ENCODE measurements around the gene HSPBAP1. TPM values are rescaled to one million over a fixed set of nuclear protein-coding genes. Genes with fewer than 3 reads are reported as not detected.
"Not testable (repeated sequence)": the region's sequence is repeated elsewhere in the genome, so short reads cannot be mapped to it uniquely, and the experiment has no call there.

The HSPBAP1 gene
- total and polyA plus RNA-seq, 10 donors, result 16.9 to 42.9 (median 23.8) TPM

DNA sequence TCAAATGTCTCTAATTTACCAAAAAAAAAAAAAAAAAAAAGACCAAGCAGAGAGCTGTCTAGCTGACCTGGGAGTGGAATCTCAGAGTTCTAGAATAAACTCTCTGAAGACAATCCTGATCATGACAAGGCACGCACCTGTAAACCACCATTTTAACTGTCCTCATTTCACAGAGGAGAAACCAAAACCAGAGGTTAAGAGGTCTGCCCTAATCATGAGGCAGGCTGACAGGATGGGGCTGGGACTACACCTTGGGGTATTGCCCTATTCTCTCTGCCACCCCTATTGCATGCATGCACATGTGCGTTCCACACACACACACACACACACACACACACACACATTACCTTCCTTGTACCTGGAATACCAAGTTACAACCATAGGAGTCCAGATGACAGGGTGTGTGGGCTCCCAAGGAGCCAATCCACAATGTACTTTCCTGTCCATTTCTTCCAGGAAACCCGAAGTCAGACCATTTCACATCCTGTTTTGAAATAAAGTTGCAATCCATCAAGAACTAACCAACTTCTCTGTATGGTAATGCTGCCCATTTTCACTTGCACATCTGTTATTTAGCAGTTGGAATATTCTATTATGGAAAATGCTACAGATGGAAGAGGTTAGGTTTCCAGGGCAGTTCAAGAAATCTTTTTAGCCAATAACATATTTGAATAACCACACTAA lies 34.6 kb downstream of the HSPBAP1 start:
- TF ChIP-seq POLR2AphosphoS5 (IDR thresholded peaks at IDR 0.05) (no peak), POLR2A (IDR thresholded peaks at IDR 0.05) (no peak)
- TF ChIP-seq, protein P1, sequence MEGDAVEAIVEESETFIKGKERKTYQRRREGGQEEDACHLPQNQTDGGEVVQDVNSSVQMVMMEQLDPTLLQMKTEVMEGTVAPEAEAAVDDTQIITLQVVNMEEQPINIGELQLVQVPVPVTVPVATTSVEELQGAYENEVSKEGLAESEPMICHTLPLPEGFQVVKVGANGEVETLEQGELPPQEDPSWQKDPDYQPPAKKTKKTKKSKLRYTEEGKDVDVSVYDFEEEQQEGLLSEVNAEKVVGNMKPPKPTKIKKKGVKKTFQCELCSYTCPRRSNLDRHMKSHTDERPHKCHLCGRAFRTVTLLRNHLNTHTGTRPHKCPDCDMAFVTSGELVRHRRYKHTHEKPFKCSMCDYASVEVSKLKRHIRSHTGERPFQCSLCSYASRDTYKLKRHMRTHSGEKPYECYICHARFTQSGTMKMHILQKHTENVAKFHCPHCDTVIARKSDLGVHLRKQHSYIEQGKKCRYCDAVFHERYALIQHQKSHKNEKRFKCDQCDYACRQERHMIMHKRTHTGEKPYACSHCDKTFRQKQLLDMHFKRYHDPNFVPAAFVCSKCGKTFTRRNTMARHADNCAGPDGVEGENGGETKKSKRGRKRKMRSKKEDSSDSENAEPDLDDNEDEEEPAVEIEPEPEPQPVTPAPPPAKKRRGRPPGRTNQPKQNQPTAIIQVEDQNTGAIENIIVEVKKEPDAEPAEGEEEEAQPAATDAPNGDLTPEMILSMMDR (IDR thresholded peaks at IDR 0.05 in 8 of 11, conservative IDR thresholded peaks at IDR 0.05 in 3 of 11), result no peak
- H3K9me3 ChIP-seq, result no peaks in the 10 kb centered on the region
- peak overlapping the region in 7 of 8 donors; percentile 30 to 81 (median 59) for H3K27ac ChIP-seq

DNA sequence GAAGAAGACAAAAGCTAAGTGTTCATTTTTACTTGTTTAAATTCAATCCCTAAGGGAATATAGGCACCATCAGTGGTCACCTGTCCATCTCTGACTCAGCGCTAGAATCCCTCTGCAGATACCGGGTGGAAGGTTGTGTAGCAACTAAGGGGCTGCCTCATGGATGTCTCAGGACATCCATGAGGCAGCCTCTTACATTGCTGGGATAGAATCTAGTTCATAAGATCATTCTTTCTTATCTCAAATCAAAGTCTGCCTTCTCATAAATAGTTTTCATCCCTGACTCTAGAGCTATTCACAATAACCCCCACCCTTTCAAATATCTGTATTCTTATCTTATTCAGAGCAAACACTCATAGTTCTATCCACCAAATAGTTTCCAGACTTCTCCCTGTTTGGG lies 38.1 kb downstream of the HSPBAP1 start:
- intact Hi-C loops (cut with DNase I; ENCODE audit: low total_unique reads), result no loop called here
- Histone ChIP-seq H3K27ac (no peak overlapping the region), H3K9me3 (no peaks in the 10 kb centered on the region), H3K27me3 (replicated peaks in 1 of 7) (no peaks in the 10 kb centered on the region), H3K36me3 (peaks cover 2 to 94% (median 22%) of the 10 kb centered on the region in 6 donors), H3K4me3 (no peak overlapping the region), H3K4me1 (peaks cover 0 to 44% (median 4%) of the 10 kb centered on the region in 6 donors)
- DNase-seq, result no peak
- TF ChIP-seq, protein P1 (IDR thresholded peaks at IDR 0.05 in 8 of 11, conservative IDR thresholded peaks at IDR 0.05 in 3 of 11), result no peak
- TF ChIP-seq POLR2AphosphoS5 (IDR thresholded peaks at IDR 0.05) (no peak), POLR2A (IDR thresholded peaks at IDR 0.05) (no peak)
- WGBS, 5 donors, result 90 to 98% (median 93%) methylated on average over 2 of the region's 2 CpGs

More for the DNA sequence above, 34.6 kb downstream of the HSPBAP1 start:
- intact Hi-C loops (cut with DNase I; ENCODE audit: low total_unique reads), result no loop called here
- 39 to 73% (median 55%) methylated on average over 3 of the region's 3 CpGs for WGBS, 5 donors
- Histone ChIP-seq H3K27me3 (replicated peaks in 1 of 7) (no peaks in the 10 kb centered on the region), H3K4me3 (peak overlapping the region in 1 of 8 donors; percentile 30), H3K36me3 (peaks cover 2 to 73% (median 11%) of the 10 kb centered on the region in 6 donors), H3K4me1 (peaks cover 0 to 68% (median 13%) of the 10 kb centered on the region in 6 donors)
- DNase-seq, result no peak

DNA sequence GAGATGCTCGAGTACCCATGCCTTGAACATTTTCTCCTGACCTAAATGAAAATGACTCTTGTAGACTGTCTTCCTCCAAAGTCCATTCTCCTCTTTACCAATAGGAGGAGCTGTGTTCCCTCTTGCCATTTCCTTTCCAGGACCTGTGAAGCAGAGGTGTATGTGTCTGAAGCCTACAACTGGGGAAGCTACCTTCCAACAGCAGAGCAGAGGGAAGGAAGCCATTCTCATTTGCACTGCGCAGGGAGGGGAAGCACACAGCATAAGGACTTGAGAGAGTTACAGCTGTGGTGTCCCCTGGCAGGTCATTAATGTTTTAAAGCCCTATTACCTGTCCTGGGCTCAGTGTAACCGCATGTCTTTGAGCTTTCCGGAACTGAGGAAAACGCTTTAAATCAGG lies 38.7 kb downstream of the HSPBAP1 start:
- WGBS, 5 donors, result 75 to 91% (median 77%) methylated on average over 5 of the region's 5 CpGs
- Histone ChIP-seq H3K36me3 (peaks cover 2 to 96% (median 22%) of the 10 kb centered on the region in 6 donors), H3K4me1 (peaks cover 0 to 38% (median 3%) of the 10 kb centered on the region in 6 donors), H3K27ac (peak overlapping the region in 1 of 8 donors; percentile 37), H3K27me3 (replicated peaks in 1 of 7) (no peaks in the 10 kb centered on the region), H3K9me3 (no peaks in the 10 kb centered on the region), H3K4me3 (no peak overlapping the region)
- intact Hi-C loops (cut with DNase I; ENCODE audit: low total_unique reads), result no loop called here
- DNase-seq, result no peak
- TF ChIP-seq, protein P1 (IDR thresholded peaks at IDR 0.05 in 8 of 11, conservative IDR thresholded peaks at IDR 0.05 in 3 of 11), result peak; percentile 31 to 83 (median 66)
- TF ChIP-seq POLR2AphosphoS5 (IDR thresholded peaks at IDR 0.05) (peak in 1 of 3 donors; percentile 60), POLR2A (IDR thresholded peaks at IDR 0.05) (no peak)

DNA sequence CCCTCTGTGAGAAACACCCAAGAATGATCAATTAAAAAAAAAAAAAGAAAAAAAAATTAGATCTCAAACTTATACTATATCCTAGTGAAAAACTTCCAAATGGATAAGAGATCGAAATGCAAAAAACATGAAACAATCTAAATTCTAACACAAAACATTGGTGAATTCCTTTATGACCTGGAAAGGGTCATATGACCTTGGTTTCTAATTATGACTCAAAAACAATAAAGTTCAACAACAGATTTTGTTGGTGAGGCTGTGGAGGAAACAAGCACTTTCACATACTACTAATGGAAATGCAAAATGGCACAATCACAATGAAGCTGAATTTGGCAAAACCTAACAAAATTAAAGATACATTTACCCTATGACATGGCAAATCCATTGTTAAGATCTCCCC lies 45.3 kb downstream of the HSPBAP1 start:
- peaks cover 0 to 82% (median 14%) of the 10 kb centered on the region in 6 donors for H3K36me3 ChIP-seq
- H3K27me3 ChIP-seq (replicated peaks in 1 of 7), result no peaks in the 10 kb centered on the region
- no peak for DNase-seq
- WGBS, 5 donors, result 78 to 90% (median 88%) methylated on average over 1 of the region's 1 CpG
- no peak overlapping the region for H3K4me3 ChIP-seq
- H3K4me1 ChIP-seq, result no peaks in the 10 kb centered on the region
- peak overlapping the region in 2 of 8 donors; percentile 5 to 24 for H3K27ac ChIP-seq
- TF ChIP-seq, protein P1 (IDR thresholded peaks at IDR 0.05 in 8 of 11, conservative IDR thresholded peaks at IDR 0.05 in 3 of 11), result no peak
- no peak for TF ChIP-seq POLR2AphosphoS5 (IDR thresholded peaks at IDR 0.05)
- no peak for TF ChIP-seq POLR2A (IDR thresholded peaks at IDR 0.05)
- no peaks in the 10 kb centered on the region for H3K9me3 ChIP-seq
- intact Hi-C loops (cut with DNase I; ENCODE audit: low total_unique reads), result no loop called here

DNA sequence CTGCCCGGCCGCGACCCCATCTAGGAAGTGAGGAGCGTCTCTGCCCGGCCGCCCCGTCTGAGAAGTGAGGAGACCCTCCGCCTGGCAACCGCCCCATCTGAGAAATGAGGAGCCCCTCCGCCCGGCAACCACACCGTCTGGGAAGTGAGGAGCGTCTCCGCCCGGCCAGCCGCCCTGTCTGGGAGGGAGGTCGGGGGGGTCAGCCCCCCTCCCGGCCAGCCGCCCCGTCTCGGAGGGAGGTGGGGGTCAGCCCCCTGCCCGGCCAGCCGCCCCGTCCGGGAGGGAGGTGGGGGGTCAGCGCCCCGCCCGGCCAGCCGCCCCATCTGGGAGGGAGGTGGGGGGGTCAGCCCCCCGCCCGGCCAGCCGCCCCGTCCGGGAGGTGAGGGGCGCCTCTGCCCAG lies 46.3 kb downstream of the HSPBAP1 start:
- intact Hi-C loops (cut with DNase I; ENCODE audit: low total_unique reads); H3K27ac ChIP-seq; H3K4me1 ChIP-seq; H3K4me3 ChIP-seq; H3K9me3 ChIP-seq; H3K27me3 ChIP-seq (replicated peaks in 1 of 7); DNase-seq: not testable (repeated sequence)
- H3K36me3 ChIP-seq, result peaks cover 0 to 82% (median 12%) of the 10 kb centered on the region in 6 donors
- WGBS, 5 donors, result 94 to 100% (median 97%) methylated on average over 8 to 30 of the region's 35 CpGs; no CpG with 5 or more reads in 1 of the 5 donors

Measured in spleen (tissue), 11 donors.